ENCODE measurements around the gene CCDC187.

DNA sequence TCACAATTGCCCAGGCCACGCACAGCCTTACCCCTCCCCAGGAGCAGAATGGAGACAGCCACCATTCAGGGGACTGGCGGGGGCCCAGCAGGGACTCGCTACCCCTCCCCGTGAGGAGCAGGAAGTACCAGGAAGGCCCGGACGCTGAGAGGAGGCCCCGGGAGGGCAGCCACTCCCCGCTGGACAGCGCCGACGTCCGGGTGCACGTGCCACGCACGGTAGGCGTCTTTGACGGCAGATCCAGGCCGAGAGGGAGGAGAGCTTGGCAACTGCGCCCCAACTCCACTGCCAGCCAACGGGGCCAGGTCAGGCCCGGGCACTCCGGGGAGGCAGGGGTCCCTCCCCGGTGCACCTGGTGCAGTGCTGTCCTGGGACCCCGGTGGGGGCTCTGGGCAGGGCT lies 45.7 kb upstream of the CCDC187 start:
- TF ChIP-seq CTCF (IDR thresholded peaks at IDR 0.05) (no peak), POLR2A (IDR thresholded peaks at IDR 0.05) (no peak), POLR2AphosphoS5 (IDR thresholded peaks at IDR 0.05) (no peak)
